ENCODE data around the gene ZNF284.

ZNF284 gene

DNA sequence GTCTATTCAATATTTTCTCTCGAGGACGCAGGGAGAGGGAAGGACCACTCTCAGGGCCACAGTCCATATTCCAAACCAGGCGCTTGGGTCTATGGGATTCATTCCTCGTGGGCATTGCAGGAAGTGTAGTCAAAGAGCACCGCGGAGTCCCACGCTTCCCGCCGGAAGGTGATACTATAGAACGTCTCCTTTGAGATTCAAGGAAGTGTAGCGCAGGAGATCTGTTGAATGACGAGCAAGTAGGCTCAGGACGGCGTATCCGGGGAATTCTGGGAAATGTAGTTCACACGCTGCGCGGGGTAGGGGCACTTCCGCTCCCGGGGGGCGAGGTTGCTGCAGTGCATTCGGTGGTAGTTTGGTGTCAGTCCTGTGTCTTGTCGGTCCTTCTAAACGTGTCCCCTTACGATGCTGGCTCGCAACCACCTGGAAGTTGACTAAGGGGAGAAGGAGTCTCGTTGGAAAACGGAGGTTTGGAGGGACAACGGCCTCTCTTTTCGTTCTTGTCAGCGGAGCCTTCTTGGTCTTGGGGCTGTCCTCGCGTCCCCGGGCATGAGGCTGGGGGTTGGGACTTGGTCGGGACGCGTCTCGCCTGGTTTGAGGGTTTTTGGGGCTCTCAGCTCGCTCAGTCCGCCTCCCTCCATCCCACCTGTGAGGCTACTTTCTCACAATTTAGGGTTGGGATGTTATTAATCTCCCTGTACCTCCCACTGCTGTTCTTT is at the start of gene ZNF284:
TSS of gene ZNF284 (plus strand) at position 336 of the 719 bp plus-strand sequence. CDS start 4,231 bp downstream, outside the sequence.
- DNase-seq, result peak; percentile 50 to 94 (median 85)

DNA sequence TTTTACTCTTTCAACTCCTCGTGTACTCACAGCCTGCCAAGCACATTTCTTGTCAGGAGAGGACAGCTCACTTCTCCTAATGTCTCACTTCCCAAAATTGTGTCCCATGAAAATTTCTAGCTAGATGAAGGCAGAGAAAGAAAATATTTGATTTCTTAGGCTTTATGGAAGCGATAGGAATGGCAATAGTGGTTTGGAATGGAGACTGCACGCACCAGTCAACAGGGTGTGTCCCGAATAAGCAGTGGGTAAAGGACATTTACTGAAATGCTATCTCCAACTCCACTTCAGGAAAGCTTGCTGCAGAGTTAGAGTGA is 47.1 kb upstream of the ZNF284 start:
- no peak for DNase-seq

DNA sequence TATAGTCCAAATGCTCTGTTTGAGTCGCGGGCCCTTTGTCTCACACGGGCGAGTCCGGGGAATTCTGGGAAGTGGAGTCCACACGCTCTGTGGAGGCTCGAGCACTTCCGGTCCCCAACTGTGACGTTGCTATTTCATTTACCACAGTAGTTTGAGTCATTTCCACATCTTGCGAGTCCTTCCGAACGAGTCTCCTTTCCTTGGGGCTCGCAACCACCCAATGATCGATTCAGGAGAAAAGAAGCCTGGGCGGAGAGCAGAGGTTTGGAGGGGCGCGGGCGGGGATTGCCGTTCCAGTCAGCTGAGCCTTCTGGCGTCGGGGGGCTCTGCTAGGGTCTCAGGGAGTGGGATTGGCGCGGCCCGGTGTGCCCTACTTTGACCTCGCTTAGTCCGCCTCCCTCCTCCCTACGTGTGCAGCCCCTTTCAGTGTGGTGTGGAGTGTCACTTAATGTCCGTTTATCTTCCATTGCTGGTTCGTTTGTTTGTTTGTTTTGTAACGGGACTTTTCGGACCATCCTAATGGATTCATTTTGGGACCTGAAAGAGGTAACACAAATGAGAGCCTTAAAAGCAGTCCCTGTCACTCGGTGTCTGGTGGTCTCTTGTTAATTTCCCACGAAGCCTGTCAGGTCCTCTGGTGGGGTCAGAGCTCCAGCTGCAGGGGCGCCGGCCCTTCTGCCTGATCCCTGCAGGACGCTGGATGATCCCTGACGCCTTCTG is 46.6 kb upstream of the ZNF284 start, which contains the start of gene ZNF222:
TSS of gene ZNF222 (plus strand) at position 163 of the 720 bp plus-strand sequence. CDS start at position 221, 58 bp downstream.
- DNase-seq, result peak in 54 of 56 donors; percentile 33 to 93 (median 75)

DNA sequence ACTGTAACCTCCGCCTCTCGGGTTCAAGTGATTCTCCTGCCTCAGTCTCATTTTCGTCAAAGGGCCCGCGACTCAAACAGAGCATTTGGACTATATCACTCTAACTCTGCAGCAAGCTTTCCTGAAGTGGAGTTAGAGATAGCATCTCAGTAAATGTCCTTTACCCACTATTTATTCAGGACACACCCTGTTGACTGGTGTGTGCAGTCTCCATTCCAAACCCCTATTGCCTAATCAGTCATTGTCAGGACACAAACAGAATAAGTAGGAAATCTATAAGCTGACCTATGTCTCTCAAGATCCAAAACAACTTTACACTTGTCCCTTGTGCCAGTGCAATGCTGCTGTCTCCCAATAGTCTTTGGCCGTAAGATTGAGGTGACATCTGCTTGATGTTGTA is 45.3 kb upstream of the ZNF284 start:
- no peak for DNase-seq

DNA sequence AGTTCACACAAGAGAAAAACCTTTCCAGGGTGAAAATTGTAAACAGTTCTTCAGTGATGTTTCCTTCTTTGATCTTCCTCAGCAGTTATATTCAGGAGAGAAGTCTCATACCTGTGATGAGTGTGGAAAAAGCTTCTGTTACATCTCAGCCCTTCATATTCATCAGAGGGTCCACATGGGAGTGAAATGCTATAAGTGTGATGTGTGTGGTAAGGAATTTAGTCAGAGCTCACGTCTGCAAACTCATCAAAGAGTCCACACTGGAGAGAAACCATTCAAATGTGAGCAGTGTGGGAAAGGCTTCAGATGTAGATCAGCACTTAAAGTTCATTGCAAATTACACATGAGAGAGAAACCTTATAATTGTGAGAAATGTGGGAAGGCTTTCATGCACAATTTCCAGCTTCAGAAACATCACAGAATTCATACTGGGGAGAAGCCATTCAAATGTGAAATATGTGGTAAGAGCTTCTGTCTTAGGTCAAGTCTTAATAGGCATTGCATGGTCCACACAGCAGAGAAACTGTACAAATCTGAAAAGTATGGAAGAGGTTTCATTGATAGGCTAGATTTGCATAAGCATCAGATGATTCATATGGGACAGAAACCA is 39.9 kb upstream of the ZNF284 start:
- no peak for DNase-seq

DNA sequence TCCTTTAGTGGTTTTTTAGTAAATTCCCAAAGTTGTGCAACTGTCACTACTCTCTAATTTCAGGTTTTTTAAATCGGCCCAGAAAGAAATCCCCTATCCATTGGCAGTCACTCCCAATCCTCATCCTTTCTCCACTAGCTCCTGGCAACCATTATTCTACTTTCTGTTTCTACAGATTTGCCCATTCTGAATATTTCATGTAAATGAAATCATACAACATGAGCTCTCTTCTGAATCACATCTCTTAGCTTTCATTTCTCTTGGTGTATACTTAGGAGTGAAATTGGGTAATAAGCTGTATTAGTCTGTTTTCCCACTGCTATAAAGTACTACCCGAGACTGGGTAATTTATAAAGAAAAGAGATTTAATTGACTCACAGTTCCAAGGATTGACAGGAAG is 29.8 kb upstream of the ZNF284 start:
- no peak for DNase-seq

DNA sequence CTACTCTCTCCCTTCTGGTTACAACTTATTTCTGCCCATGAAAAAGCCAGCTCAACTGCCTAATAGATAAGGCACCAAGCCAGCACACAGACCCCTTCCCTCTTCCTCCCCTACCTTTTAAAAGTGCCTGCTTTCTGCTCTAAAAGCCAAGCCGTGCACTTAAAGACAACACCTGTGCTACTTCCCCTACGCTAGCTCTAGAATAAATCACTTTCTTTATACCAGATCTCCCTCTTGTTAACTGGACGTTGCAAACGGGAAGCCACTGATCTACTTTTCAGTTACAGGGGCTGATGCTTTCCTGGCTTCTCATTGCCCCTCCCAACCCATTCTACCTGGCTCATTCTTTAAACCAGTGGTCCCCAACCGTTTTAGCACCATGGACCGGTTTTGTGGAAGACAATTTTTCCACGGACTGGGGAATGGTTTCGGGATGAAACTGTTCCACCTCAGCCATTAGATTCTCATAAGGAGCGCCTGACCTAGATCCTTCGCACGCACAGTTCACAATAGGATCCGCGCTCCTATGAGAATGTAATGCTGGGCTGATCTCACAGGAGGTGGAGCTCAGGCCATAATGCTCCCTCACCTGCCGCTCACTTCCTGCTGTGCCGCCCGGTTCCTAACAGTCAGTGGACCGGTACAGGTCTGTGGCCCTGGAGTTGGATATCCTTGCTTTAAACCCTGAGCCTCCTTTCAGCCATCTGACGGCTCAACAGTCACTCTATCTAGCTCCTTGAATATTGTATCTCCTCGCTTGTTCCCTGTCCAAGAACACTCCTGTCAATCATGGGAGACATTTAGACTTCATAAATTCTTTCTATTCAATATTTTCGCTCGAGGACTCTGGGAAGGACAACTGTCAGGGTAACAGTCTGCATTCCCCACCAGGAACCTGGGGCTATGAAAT is 21.0 kb upstream of the ZNF284 start:
- DNase-seq, result peak in 31 of 56 donors; percentile 4 to 64 (median 25)

DNA sequence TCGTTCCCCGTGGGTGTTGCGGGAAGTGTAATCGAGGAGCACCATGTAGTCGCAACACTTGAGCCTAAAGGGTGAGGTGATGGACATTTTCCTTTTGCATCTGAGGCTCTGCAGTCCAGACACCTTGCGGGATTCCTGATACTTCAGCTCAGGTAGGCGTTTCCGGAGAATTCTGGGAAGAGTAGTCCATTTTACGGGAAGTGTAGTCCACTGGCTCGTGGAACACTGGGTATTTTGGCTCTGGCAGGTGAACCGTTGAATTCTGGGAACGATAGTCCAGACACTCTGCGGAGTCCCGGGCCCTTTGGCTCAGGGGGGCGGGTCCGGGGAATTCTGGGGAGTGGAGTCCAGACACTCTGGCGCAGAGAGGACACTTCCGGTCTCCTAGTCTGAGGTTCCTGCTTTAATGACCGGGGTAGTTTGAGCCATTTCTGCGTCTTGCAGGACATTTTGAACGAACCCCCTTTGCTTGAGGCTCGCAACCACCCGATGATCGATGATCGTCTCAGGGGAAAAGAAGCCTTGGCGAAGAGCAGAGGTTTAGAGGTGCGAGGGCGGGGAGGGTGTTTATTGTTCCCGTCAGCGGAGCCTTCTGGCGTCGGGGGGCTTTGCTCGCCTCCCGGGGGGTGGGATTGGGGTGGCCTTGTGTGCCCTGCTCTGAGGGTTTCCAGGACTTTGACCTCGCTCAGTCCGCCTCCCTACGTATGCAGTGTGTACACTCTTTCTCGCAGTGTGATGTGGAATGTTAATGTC is 20.1 kb upstream of the ZNF284 start, which contains the start of gene ZNF223:
TSS of gene ZNF223 (plus strand) at position 387 of the 753 bp plus-strand sequence. CDS start 3,141 bp downstream, outside the sequence.
- DNase-seq, result peak; percentile 66 to 98 (median 94)

DNA sequence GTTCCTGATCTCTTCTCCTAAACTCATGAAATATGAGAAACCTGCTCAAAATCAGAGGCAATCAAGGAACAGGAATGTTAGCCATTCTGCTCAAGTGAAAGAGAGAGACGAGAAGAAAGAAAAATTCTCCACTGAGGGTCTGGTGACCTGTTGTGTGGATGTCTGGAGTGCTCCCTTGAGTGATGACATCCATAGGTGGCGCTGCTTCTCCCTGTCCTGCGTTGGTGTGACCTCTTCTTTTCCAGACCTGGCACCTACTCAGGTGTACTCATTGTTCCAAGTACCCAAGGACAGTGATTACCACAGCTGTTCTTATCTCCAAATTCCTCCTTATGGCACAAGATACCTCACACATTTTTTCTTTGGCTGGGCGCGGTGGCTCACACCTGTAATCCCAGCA is 16.1 kb upstream of the ZNF284 start:
- no peak for DNase-seq

DNA sequence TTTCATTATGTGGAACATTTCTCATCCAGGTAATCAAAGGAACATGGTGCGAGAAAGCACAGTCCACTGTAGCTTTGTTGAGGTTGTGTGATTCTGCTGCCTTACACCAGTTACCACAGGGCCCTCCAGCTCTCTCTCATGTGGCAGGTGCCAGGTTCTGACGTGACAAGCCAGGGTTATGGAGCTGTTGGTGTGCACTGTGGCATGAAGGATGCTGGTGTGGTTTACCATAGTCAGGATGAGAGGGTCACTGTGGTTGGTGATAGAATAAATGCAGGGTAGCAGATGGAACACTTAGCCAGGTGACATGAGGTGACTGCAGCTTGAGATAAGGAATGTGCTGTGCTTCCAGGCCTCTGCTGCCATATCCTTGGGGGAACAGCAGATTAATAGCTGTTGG is 12.7 kb upstream of the ZNF284 start:
- DNase-seq, result no peak

DNA sequence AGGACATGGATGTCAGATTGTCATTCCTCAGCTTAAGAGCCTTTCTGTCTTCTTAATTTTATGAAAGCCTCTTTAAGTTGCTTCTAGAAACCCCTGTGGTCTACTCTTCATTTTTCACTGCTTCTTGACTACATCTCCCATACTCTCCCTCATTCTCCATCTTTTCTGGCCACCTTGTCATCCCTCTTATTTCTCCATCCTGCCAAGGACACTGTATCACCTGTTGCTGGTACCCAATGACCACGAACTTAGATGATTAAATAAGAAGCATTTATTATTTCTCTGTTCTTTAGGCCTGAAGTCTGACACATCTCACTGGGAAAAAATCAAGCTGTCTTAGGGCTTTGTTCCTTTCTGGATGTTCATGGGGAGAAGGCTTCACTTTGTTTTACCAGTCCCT is 10.9 kb upstream of the ZNF284 start:
- DNase-seq, result no peak

DNA sequence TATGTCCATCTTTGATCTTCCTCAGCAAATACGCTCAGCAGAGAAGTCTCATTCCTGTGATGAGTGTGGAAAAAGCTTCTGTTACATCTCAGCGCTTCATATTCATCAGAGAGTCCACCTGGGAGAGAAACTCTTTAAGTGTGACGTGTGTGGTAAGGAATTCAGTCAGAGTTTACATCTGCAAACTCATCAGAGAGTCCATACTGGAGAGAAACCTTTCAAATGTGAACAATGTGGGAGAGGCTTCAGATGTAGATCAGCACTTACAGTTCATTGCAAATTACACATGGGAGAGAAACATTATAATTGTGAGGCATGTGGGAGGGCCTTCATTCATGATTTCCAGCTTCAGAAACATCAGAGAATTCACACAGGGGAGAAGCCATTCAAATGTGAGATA is 5.7 kb upstream of the ZNF284 start:
- DNase-seq, result no peak

DNA sequence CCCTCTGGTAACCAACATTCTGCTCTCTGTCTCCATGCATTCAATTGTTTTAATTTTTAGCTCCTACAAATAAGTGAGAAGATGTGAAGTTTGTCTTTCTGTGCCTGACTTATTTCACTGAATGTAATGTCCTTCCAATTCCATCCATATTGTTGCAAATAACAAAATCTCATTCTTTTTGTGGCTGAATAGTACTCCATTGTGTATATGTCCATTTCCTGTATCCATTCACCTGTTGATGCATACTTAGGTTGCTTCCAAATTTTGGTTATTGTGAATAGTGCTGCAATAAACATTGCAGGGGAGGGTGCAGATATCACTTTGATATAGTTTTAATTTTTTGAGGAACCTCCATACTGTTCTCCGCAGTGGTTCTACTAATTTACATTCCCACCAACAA is 2.5 kb upstream of the ZNF284 start:
- DNase-seq, result no peak

DNA sequence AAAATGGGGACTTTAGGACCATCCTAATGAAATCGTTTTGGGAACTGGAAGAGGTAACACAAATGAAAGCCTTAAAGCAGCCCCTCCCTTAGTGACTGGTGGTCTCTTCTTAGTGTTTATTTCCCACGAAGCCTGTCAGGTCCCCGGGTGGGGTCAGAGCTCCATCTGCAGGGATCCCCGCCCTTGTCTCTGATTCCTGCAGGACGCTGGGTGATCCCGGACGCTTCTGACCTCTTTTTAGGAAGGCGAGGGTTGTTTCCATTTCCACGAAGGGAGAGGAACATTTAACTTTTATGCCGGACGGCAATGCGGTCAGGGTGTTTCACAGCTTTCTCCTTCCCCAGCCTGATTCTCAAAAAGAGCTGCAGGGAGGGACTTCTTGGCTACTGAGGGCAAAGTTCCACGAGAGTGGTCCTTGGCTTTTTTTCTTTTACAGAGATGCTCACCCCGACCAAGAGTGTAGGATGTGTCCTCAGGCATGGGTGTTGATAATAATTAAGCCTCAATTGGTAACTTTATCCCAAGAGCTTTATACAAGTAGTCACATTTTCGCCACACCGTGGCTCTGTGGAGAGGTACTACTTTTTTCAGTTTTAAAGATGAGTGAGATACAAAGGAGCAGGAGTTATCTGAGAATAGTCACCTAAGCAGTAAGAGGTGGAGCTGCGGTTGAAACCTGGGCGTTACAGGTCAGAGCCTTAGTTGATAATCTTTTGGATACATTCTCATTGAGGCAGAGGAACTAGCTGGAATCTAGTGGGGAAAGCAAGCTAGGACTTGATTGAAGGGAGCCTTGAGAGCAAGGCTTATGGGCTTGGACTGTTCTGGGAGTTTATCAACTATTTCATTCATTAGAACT is 813 bp downstream of the ZNF284 start:
- peak in 3 of 56 donors; percentile 2 to 12 (median 2) for DNase-seq

DNA sequence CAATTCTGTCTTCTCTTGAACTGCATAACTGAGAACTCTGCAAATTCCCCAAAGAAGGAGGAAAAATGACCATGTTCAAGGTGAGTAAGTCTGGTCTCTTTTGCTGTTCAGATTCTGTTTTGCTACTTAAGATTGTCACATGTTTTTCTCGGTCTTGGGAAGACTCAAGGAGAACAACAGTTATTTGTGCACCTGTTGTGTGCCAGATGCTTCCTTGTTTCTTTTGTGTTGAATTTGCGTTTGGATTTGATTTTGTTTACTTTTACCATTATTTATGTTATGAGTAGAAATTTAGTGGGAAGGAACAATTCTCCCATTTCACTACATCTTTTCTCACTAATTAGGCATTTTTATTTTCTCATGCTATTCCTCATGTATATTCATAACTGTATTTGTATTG is 4.4 kb downstream of the ZNF284 start:
- DNase-seq, result no peak

DNA sequence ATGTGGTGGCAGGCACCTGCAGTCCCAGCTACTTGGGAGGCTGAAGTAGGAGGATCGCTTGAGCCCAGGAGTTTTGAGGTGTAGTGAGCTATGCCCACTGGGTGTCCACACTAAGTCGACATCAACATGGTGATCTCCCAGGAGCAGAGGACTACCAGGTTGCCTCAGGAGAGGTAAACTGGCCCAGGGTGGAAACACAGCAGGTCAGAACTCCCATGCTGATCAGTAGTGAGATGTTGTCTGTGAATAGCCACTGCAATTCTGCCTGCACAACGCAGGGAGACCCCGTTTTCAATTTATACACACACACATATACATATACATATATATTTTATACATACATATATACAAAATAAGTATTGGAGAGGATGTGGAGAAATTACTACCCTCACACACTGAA is 20.1 kb downstream of the ZNF284 start:
- no peak for DNase-seq

DNA sequence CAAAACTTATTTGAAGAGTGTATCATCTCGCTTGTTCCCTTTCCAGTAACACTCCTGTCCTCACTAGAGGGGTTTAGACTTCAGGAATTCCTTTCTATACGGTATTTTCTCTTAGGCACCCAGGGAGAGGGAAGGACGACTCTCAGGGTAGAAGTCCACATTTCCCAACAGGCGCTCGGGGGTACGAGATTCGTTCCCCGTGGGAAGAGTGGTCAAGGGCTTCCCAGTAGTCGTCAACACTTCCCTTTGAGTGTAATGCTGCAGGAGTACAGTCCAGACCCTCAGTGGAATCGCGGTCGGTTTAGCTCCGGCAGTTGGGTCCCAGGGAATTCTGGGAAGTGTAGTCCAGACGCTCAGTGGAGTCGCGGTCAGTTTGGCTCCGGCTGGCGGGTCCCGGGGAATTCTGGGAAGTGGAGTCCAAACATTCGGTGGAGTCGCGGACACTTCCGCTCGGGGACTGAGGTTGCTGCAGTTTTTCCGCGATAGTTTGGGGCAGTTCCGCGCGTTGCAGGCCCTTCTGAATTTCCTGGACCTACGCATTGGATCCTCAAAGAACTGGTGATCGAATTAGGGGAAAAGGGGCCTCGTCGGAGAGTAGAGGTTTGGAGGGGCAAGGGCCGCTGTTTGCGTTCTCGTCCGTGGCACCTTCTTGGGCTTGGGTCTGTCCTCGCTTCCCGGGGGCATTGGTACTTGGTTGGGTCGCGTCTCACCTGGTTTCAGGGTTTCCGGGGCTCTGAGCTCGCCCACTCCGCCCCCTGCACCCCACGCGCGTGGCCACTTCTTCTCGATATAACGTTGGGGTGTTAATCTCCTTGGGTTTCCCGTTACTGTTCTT is 22.2 kb downstream of the ZNF284 start, which contains the start of gene ZNF224:
TSS of gene ZNF224 (plus strand) at position 431 of the 835 bp plus-strand sequence. CDS start 3,513 bp downstream, outside the sequence.
- DNase-seq, result peak; percentile 47 to 96 (median 87)

DNA sequence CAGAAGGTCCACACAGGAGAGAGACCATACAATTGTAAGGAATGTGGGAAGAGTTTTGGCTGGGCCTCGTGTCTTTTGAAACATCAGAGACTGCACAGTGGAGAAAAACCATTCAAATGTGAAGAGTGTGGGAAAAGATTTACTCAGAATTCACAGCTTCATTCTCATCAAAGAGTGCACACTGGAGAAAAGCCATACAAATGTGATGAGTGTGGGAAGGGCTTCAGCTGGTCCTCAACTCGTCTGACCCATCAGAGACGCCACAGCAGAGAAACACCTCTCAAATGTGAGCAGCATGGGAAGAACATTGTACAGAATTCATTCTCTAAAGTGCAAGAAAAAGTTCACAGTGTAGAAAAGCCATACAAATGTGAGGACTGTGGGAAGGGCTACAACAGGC is 35.8 kb downstream of the ZNF284 start:
- no peak for DNase-seq
